Keratinocyte (primary cell): ENCODE measurements around the gene KCNG2. TPM values are rescaled to one million over a fixed set of nuclear protein-coding genes. Genes with fewer than 3 reads are reported as not detected.

Experiments used
- DNase-seq: peaks from one replicate; pipeline ENCODE4 v3.0.0-alpha.2; 2011; ENCODE audit warnings: low read depth, missing footprints, low spot score
- FAIRE-seq: peaks from 2 replicates; lab custom pipeline; 2011; peaks lifted over from hg19 to GRCh38; lab: Jason Lieb, UNC
- H2AFZ ChIP-seq: 2 replicates; pipeline ENCODE4 v1.6.0; 2012; ENCODE audit warnings: low read length, control low read depth, inconsistent platforms; ENCODE audit not compliant: control insufficient read depth
- H3K27ac ChIP-seq: 2 replicates; pipeline ENCODE4 v1.5.1; 2011; ENCODE audit warnings: low read length; ENCODE audit not compliant: control insufficient read depth, insufficient read depth
- H3K27me3 ChIP-seq: 3 replicates; pipeline ENCODE4 v1.6.0; 2011; ENCODE audit warnings: low read length; ENCODE audit not compliant: control insufficient read depth, insufficient read depth; ENCODE audit errors: extremely low read depth
- H3K36me3 ChIP-seq, 2 experiments: 2 replicates in 1 of 2; 3 replicates in 1 of 2; pipeline ENCODE4 v1.5.1; 2011; ENCODE audit warnings: low read length in 2 of 2, mild to moderate bottlenecking in 1 of 2; ENCODE audit not compliant: control insufficient read depth in 2 of 2, insufficient read depth in 2 of 2; ENCODE audit errors: extremely low read depth in 1 of 2
- H3K4me1 ChIP-seq: 3 replicates; pipeline ENCODE4 v1.5.1; 2011; ENCODE audit warnings: low read length; ENCODE audit not compliant: control insufficient read depth, insufficient read depth; ENCODE audit errors: extremely low read depth
- H3K4me2 ChIP-seq: 3 replicates; pipeline ENCODE4 v1.6.0; 2011; ENCODE audit warnings: low read depth, low read length; ENCODE audit not compliant: control insufficient read depth, insufficient read depth; ENCODE audit errors: extremely low read depth
- H3K4me3 ChIP-seq, 3 experiments: fragments of 200-600 bp in 1 of 3; sonication (generic) in 1 of 3; 2 replicates in 2 of 3; 3 replicates in 1 of 3; pipeline ENCODE4 v1.5.1; 2011 to 2016; ENCODE audit warnings: low read length in 3 of 3, mild to moderate bottlenecking in 3 of 3, control low read depth in 2 of 3, inconsistent platforms in 1 of 3, low read depth in 1 of 3, mixed read lengths in 1 of 3, mixed run types in 1 of 3, moderate library complexity in 1 of 3; ENCODE audit not compliant: control insufficient read depth in 2 of 3, insufficient read depth in 2 of 3; ENCODE audit errors: extremely low read depth in 1 of 3
- H3K79me2 ChIP-seq: 2 replicates; pipeline ENCODE4 v1.6.0; 2012; ENCODE audit warnings: low read length; ENCODE audit not compliant: control insufficient read depth, insufficient read depth
- H3K9ac ChIP-seq: 3 replicates; pipeline ENCODE4 v1.6.0; 2011; ENCODE audit warnings: low read length; ENCODE audit not compliant: control insufficient read depth, insufficient read depth; ENCODE audit errors: extremely low read depth
- H3K9me1 ChIP-seq: 3 replicates; pipeline ENCODE4 v1.6.0; 2011; ENCODE audit warnings: low read length; ENCODE audit not compliant: control insufficient read depth, insufficient read depth; ENCODE audit errors: extremely low read depth
- H3K9me3 ChIP-seq: 2 replicates; pipeline ENCODE4 v1.5.1; 2012; ENCODE audit warnings: low read depth, low read length; ENCODE audit not compliant: control insufficient read depth
- H4K20me1 ChIP-seq: 3 replicates; pipeline ENCODE4 v1.6.0; 2011; ENCODE audit warnings: low read length; ENCODE audit not compliant: control insufficient read depth, insufficient read depth; ENCODE audit errors: extremely low read depth
- EZH2 ChIP-seq: IDR thresholded peaks from one replicate; pipeline ENCODE4 v1.6.1; 2012; ENCODE audit warnings: inconsistent platforms, mild to moderate bottlenecking, low read length, moderate library complexity
- dilution Hi-C: fragments of 300-500 bp; cut with MboI; formaldehyde crosslinking; loops from one replicate; pipeline ENCODE4 v1.7.0; 2020; ENCODE audit warnings: low sequenced_read_pairs; ENCODE audit not compliant: extremely low pct_ligation_motif_present
- polyA plus RNA-seq, 5 experiments: library from polyadenylated mRNA; depleted of rRNA in 3 of 5; stranded (reverse) in 3 of 5; stranded (forward) in 1 of 5; unstranded in 1 of 5; fragments of >200 nt; gene quantifications; 1 replicate in 1 of 5; 2 replicates in 3 of 5; 3 replicates in 1 of 5; pipeline versions ENCODE4 v1.2.1 to v1.2.3, GENCODE V29; 2011 to 2012; ENCODE audit warnings: missing spikeins in 2 of 5, low read depth in 1 of 5, low replicate concordance in 1 of 5
- TF ChIP-seq, protein P1 (sequence below), 3 experiments: IDR thresholded peaks in 1 of 3; conservative IDR thresholded peaks in 1 of 3; optimal IDR thresholded peaks in 1 of 3; 2 replicates in 2 of 3; 3 replicates in 1 of 3; pipeline versions ENCODE3 to v1.5.1; 2011; ENCODE audit warnings: low read length in 3 of 3, mild to moderate bottlenecking in 3 of 3, moderate library complexity in 2 of 3, control low read depth in 1 of 3, inconsistent platforms in 1 of 3; ENCODE audit not compliant: insufficient read depth in 2 of 3; ENCODE audit errors: extremely low read depth in 1 of 3

Gene KCNG2
- polyA plus RNA-seq, 1 donor (not counting 4 experiments of a cell fraction or from before 2014, with no cell fraction given): not detected

DNA sequence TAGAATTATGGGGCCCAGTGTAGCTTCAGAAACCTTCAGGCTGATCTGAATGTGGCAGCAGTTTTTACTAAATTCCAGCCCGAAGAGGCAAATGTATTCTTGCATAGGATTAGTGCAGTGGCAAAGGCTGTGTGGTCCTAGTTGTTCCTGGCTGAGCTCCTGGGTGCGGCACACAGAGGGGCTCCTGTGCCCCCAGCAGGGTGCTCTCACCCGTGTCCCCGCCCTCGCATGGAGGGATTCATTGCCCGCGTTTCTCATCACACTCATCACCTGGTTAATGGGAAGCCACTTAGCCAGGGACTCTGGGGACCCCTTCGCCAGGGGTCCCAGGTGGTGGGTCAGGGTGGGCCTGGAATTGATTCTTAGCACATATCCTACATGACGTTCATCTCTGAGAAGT, 3.9 kb downstream of the KCNG2 start:
- FAIRE-seq (no peak), DNase-seq (no peak)
- Histone ChIP-seq H3K4me1 (no peaks in the 10 kb centered on the region), H3K4me3 (no peak overlapping the region), H3K4me2 (no peak overlapping the region), H3K27ac (no peak overlapping the region), H3K9me1 (no peaks in the 10 kb centered on the region), H3K27me3 (peaks cover 38% of the 10 kb centered on the region), H3K9me3 (no peaks in the 10 kb centered on the region), H3K79me2 (no peaks in the 10 kb centered on the region), H4K20me1 (no peaks in the 10 kb centered on the region), H3K9ac (no peak overlapping the region), H2AFZ (no peak overlapping the region), H3K36me3 (no peaks in the 10 kb centered on the region)
- dilution Hi-C loops: no loop called here
- no peak for TF ChIP-seq EZH2
- TF ChIP-seq, protein P1, sequence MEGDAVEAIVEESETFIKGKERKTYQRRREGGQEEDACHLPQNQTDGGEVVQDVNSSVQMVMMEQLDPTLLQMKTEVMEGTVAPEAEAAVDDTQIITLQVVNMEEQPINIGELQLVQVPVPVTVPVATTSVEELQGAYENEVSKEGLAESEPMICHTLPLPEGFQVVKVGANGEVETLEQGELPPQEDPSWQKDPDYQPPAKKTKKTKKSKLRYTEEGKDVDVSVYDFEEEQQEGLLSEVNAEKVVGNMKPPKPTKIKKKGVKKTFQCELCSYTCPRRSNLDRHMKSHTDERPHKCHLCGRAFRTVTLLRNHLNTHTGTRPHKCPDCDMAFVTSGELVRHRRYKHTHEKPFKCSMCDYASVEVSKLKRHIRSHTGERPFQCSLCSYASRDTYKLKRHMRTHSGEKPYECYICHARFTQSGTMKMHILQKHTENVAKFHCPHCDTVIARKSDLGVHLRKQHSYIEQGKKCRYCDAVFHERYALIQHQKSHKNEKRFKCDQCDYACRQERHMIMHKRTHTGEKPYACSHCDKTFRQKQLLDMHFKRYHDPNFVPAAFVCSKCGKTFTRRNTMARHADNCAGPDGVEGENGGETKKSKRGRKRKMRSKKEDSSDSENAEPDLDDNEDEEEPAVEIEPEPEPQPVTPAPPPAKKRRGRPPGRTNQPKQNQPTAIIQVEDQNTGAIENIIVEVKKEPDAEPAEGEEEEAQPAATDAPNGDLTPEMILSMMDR (optimal IDR thresholded peaks at IDR 0.05 in 1 of 3, IDR thresholded peaks at IDR 0.05 in 1 of 3, conservative IDR thresholded peaks at IDR 0.05 in 1 of 3; ENCODE audit: extremely low read depth in 1 of 3, insufficient read depth in 2 of 3, low read length in 3 of 3): no peak

DNA sequence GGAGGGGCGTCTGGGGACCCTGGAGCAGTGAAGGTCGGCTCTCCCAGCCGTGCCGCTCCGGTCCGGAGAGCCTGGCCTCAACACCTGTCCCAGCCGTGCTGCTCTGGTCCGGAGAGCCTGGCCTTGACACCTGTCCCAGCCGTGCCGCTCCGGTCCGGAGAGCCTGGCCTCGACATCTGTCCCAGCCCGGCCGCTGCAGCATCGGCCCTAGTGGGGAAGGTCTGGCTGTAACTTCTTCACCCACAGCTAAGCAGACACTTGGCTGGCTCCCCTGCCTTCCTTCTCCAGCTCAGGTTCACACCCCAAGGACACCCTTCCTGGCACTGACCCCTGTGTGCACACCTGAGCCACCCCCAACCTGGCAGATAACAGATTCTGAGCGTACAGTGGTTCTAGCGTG, 4.6 kb downstream of the KCNG2 start:
- DNase-seq: no peak
- H3K9ac ChIP-seq: no peak overlapping the region
- FAIRE-seq: no peak
- no peaks in the 10 kb centered on the region for H4K20me1 ChIP-seq
- H3K4me2 ChIP-seq: no peak overlapping the region
- no peaks in the 10 kb centered on the region for H3K9me3 ChIP-seq
- no peaks in the 10 kb centered on the region for H3K79me2 ChIP-seq
- H3K4me1 ChIP-seq: no peaks in the 10 kb centered on the region
- no peaks in the 10 kb centered on the region for H3K36me3 ChIP-seq
- H3K9me1 ChIP-seq: no peaks in the 10 kb centered on the region
- H3K4me3 ChIP-seq: no peak overlapping the region
- H3K27ac ChIP-seq: no peak overlapping the region
- dilution Hi-C loops: no loop called here
- TF ChIP-seq, protein P1 (optimal IDR thresholded peaks at IDR 0.05 in 1 of 3, IDR thresholded peaks at IDR 0.05 in 1 of 3, conservative IDR thresholded peaks at IDR 0.05 in 1 of 3; ENCODE audit: extremely low read depth in 1 of 3, insufficient read depth in 2 of 3, low read length in 3 of 3): no peak
- no peak for TF ChIP-seq EZH2
- H2AFZ ChIP-seq: no peak overlapping the region
- peaks cover 31% of the 10 kb centered on the region for H3K27me3 ChIP-seq
